Amniotic epithelial cell (primary cell): Measurements from ENCODE around the gene KITLG.
"Not testable (repeated sequence)": the region's sequence is repeated elsewhere in the genome, so short reads cannot be mapped to it uniquely, and the experiment has no call there.

Experiments
- DNase-seq: peaks from one replicate; pipeline ENCODE4 v3.0.0-alpha.2; 2010; ENCODE audit warnings: low read depth

The KITLG gene

DNA sequence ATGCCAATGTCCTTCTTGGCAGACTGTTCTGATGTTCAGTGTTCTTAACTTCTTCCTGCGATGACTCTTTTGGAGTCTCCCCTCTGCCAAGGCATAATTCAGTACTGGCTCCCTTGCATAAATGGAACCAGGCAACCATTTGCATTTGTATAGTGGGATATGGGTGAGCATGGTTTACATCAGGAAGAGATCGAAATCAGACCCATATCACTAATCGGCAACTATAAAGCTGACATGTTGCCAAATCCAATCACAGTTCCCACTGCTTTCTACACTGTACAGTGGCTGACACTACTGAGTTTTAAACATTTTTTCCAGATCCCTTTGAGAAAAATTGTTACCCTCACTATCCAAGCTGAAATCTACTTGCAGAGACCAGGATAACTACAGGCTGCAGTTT lies 83.8 kb downstream of the KITLG start:
- DNase-seq = no peak

DNA sequence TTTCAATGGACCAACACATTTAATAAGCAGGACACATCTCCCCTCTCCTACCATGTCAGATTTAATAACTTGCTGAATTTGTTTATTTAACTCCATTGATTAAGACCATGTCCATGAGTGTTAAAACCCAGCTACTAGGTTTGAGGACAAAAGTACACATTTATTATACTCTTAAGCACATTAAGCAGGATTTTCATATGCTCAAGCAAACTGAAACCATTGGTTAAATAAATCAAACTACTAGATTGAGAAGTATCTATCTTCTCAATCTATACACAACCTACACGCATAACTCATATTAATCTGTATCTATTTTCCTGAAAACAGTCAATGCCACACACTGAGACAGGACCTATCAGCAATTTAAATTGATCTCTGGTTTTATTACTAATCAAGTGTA lies 85.2 kb downstream of the KITLG start:
- DNase-seq = no peak

- no peak for DNase-seq
Observed at GRCh38 chr12:88494520-88494919, 85.8 kb downstream of the KITLG start.

DNA sequence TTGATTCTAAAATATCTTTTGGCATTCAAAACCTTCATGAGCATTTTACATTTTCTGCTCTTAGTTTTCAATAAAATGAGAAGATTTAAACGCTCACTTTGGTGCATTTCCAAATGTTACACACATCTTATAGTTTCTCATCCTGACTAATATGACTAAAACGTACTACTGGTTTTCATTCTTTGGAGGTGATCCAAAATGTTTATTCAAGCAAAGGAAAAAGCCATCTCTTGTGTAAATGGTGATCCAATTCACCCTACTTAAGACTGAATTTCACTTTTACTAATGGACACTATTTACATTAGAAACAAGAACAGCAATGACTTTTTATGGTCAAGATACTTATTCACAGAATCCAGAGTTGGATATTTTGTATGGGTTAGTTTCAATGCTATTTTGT lies 86.6 kb downstream of the KITLG start:
- DNase-seq = peak; percentile 83

GRCh38 chr12:88490425-88490824 lies 89.8 kb downstream of the KITLG start:
- no peak for DNase-seq

DNA sequence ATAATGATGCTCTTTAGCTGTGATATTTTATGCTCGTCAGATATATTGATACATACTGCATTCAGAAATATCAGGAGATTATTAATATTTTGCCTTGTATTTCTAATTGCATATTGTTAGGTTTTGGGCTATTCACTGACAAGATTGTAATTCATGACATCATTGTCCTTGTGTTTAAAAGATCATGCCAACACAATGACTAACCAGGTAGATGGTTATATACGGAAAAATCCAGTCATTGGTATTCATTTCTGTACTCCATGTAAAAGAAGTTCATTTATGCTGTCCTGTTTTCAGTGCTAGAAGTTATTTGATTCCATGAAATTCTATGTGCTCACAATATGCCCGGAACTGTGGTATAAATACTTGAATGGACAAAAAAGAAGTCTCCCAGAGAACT lies 107.5 kb downstream of the KITLG start:
- peak; percentile 36 for DNase-seq

DNA sequence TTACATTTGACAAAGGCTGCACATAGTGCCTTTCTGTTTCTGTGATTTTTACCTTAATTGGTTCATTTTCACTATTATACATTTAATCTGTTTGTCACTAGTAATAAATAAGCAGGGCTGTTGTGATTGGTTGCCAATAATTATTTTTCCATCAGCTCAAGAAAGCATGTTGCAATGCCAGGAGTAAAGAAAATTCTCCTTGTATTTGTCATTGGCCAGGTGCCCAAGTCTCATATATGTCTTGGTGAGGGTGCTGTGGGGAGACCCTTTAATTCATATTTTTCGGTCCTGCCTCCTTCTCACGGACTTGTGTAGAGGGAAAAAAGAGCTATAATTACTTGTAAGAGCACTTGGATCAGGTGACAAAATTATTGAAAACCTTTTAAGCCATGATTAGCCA lies 108.0 kb downstream of the KITLG start:
- DNase-seq = peak; percentile 21

DNA sequence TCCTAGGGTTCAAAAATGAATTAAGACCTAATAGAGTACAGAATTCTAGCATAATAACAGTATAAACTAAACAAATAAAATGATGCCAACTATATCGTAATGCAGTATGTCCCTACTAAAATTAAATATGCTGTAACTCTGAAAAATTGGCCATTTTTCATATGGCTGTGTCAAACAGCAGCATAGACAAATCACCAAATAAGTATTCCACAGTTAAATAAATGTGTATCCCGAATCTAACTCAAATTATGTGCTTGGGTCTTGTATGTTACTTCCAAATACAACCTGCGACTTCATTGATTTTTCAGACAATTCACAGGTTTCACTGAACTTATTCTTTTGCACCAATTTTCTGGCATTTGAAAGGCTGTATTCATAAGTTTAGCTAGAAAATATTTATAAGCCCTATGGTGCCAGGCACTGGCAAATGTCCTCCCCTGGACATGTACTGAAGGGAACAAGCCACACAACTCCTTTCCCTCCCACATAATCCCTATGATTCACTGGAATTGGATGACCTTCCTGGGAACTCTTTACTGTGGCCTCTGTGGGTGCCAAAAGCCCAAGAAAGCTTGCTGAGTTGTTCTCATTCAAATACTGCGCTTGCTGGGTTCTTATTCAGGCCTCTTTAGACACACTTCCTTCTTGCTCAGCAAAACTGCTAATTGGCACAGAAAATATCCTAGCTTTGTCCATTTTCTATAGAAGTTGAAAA lies 108.8 kb downstream of the KITLG start:
- DNase-seq = peak; percentile 91

DNA sequence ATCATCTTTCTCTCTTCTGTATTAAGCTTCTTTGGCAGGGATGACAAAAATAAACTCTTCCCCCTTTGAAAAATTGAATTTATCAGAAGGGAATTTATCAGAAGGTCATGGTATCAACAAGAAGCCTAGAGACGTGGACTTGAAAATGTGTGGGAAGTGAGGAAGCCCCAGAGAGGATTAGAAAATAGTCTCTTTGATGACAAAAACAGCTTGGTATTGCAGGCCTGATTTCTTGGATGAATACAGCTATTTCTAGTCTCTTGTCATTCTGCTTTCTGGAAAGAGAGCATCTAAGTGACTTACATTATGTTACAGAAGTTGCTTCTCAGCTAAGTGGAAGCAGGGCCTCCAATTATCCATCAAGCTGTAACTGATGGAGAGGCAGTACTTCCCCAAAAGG lies 111.1 kb downstream of the KITLG start:
- DNase-seq = peak; percentile 13

GRCh38 chr12:88468581-88468980 lies 111.7 kb downstream of the KITLG start:
- DNase-seq = peak; percentile 84

- not testable (repeated sequence) for DNase-seq
Observed at GRCh38 chr12:88466708-88467107, 113.6 kb downstream of the KITLG start.

- DNase-seq = no peak
Observed at GRCh38 chr12:88458327-88458726, 121.9 kb downstream of the KITLG start.

DNA sequence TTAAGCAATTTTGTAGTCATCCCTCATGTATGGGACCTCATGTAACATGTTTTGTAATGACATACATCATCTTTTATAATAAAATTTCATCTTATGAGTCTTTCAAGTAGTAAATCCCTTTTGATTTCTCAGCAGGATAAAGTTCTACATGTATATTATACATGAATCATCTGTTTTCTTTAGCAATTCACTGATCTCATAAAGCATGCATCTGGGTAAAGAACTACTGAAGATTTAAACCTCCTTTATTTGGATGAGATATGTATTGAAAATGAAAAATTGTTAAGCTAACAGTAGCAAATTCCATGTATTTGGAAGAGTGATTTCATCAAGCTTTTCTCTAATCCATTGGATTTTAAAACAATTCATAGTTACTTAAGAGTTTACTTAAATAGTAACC lies 126.9 kb downstream of the KITLG start:
- peak; percentile 56 for DNase-seq

DNA sequence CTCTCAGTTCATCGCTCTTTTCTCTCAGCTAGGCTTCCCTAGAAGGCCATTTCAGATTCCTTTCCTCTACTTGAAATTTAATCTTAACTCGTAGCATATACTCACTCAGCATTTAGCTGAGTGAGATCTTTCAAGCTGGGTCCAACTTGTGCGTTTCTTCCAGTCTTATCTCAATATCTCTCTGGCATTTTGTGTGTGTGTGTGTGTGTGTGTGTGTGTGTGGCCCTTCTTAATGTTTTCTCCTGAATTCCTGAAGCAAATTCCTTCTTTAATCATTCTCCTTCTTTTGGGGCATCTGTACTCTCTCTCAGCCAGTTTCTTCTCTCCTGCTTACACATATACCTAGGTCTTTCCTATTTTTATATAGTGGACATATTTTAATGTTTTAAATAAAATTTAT lies 129.1 kb downstream of the KITLG start:
- peak; percentile 53 for DNase-seq

- DNase-seq = no peak
Observed at GRCh38 chr12:88450136-88450535, 130.1 kb downstream of the KITLG start.

DNA sequence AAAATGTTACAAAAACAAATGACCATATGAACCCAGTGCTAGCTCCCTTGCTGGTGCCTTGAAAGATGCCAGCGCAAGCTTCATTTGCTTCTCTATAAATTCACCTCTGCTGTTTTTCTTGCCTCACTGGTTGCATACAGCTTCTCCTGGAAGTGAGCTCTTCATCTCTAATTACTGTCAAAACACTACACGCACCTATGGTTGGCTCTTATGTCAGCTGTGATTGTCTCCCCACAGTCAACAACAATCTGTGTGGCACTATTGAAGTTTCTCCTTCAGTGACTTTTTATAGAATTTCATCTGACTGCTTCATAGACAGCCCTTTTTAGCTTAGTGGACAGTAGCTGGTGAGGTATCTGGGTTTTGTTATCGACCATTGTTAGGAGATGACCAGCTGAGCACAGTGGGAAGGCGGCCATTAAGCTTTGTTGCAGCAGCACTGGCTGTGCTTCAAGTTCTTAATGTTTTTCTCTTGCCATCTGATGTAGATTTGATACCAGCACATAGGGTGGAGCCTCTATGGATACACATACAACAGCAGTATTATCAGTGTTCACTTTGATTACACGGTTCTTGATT lies 131.8 kb downstream of the KITLG start:
- no peak for DNase-seq

DNA sequence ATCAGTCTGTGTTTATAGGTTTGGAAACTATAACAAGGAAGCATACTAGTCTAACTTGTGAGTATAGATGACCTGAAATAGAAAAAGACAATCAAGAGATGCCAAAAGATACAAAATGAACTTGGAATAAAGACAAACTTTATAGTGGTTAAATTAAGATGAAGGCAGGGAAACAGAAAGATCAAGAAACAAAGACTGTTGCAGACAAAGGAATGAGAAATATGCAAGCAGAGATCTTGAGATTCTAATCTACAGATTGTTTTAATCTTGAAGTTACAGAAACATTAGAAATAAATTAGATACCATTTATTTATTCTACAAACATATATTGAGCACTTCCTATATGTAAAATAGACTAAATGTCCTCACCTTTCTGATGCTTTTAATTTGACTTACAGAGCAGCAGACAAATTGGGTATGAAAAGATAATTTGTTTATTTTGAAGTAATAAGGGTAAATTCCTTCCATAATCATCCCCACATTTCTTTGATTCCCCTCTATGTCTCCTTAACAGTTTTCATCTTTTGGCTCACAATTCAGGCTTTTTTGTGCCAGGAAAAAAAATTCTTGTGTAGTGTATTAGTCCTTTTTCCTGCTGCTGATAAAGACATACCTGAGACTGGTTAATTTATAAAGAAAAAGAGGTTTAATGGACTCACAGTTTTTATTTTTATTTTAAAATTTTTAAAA lies 134.4 kb downstream of the KITLG start:
- DNase-seq = no peak

GRCh38 chr12:88444481-88444880 lies 135.8 kb downstream of the KITLG start:
- no peak for DNase-seq
